Testis (tissue), 3 donors: Measurements from ENCODE around the gene GALNT14. TPM values are rescaled to one million over a fixed set of nuclear protein-coding genes. Genes with fewer than 3 reads are reported as not detected.

Experiments used
- DNase-seq: peaks from one replicate; pipeline ENCODE4 v3.0.0-alpha.2; 2019
- H3K27ac ChIP-seq, 2 donors: fragments of 200-600 bp; sonication (generic); one replicate each; pipeline ENCODE4 v1.5.1; 2019
- H3K27me3 ChIP-seq: fragments of 200-600 bp; sonication (generic); one replicate; pipeline ENCODE4 v1.5.1; 2019
- H3K36me3 ChIP-seq: fragments of 200-600 bp; sonication (generic); one replicate; pipeline ENCODE4 v1.5.1; 2017; ENCODE audit warnings: low read depth; ENCODE audit errors: missing control alignments
- H3K4me1 ChIP-seq: fragments of 200-600 bp; sonication (generic); one replicate; pipeline ENCODE4 v1.5.1; 2019
- H3K4me3 ChIP-seq, 2 donors: fragments of 200-600 bp; sonication (generic); one replicate each; pipeline ENCODE4 v1.5.1; 2017 to 2019
- H3K9me3 ChIP-seq: fragments of 200-600 bp; sonication (generic); one replicate; pipeline ENCODE4 v1.5.1; 2017
- POLR2A ChIP-seq: fragments of 450-650 bp; IDR thresholded peaks from one replicate; pipeline ENCODE4 v1.6.1; 2017; ENCODE audit warnings: antibody characterized with exemption, mild to moderate bottlenecking, moderate library complexity
- WGBS, 2 donors: methylation state at CpG; one replicate each; pipeline ENCODE4 v1.1.5; 2018; 5-methylcytosine and 5-hydroxymethylcytosine counted together
- intact Hi-C: fragments of 100-400 bp; cut with DNase I; formaldehyde crosslinking; loops from one replicate; pipeline ENCODE4 v1.15.1; 2023; ENCODE audit warnings: low total_unique reads
- polyA plus RNA-seq: library from polyadenylated mRNA; stranded (reverse); fragments of 350-450 nt; fragmentation: Illumina TruSeq; extraction: RNeasy Lipid Tissue Mini Kit (QIAGEN cat#74804); gene quantifications from one replicate; pipeline ENCODE4 v1.2.3, GENCODE V29; 2014; ENCODE audit warnings: low read depth, low replicate concordance; ENCODE audit not compliant: insufficient read depth
- total RNA-seq, 2 donors: library from RNA; depleted of rRNA; stranded (reverse); fragments of >200 nt; gene quantifications; one replicate each; pipeline ENCODE4 v1.2.3, GENCODE V29; 2016
- TF ChIP-seq, protein P1 (sequence below), 3 experiments: fragments of 450-650 bp in 2 of 3; fragments of 200-600 bp in 1 of 3; sonication (generic) in 1 of 3; IDR thresholded peaks; one replicate each; pipeline ENCODE4 v1.5.1; 2016 to 2019; ENCODE audit warnings: antibody characterized with exemption in 3 of 3, mild to moderate bottlenecking in 2 of 3, moderate library complexity in 1 of 3

GALNT14 gene
- total and polyA plus RNA-seq, 3 donors from 2014 or later = 6.9 to 31.5 (median 11.6) TPM

DNA sequence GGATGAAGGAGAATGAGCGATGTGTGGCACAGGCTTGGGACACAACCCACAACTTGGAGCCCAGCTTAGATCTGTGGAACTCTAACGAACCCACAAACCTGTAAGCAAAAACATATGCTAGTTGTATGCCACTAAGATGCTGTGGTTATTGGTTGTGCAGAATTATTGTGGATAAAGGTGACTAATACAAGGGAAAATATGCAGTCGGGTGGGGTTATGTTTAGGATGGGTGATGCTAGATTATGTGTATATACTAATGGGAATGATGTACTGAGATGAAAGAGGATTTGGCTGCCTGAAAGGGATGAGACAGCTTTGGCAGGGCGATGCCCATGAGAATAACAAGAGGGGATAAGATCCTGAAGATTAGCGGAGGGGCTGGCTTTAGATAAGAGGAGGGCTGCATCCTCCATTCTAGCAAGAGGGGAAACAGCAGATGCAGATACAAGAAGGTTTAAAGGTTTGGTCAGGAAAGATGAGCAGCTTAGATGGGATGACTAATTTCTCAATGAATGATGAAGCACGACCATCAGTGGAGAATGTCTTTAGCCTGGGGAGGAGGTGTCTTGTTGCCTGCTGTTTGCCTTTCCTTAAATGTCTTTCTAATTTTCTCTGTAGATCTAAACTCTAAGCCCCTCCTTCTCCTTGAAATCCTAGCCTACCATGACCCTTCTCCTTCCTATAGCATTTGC lies 49.6 kb downstream of the GALNT14 start:
- H3K36me3 ChIP-seq = no peaks in the 10 kb centered on the region
- H3K27ac ChIP-seq = no peak overlapping the region
- WGBS, 2 donors = 87 to 91% methylated on average over 6 of the region's 6 CpGs
- no peaks in the 10 kb centered on the region for H3K9me3 ChIP-seq
- TF ChIP-seq, protein P1, sequence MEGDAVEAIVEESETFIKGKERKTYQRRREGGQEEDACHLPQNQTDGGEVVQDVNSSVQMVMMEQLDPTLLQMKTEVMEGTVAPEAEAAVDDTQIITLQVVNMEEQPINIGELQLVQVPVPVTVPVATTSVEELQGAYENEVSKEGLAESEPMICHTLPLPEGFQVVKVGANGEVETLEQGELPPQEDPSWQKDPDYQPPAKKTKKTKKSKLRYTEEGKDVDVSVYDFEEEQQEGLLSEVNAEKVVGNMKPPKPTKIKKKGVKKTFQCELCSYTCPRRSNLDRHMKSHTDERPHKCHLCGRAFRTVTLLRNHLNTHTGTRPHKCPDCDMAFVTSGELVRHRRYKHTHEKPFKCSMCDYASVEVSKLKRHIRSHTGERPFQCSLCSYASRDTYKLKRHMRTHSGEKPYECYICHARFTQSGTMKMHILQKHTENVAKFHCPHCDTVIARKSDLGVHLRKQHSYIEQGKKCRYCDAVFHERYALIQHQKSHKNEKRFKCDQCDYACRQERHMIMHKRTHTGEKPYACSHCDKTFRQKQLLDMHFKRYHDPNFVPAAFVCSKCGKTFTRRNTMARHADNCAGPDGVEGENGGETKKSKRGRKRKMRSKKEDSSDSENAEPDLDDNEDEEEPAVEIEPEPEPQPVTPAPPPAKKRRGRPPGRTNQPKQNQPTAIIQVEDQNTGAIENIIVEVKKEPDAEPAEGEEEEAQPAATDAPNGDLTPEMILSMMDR (IDR thresholded peaks at IDR 0.05) = no peak
- TF ChIP-seq POLR2A = no peak
- no peak for DNase-seq
- no peaks in the 10 kb centered on the region for H3K4me1 ChIP-seq
- H3K4me3 ChIP-seq = no peak overlapping the region
- intact Hi-C loops = no loop called here
- H3K27me3 ChIP-seq = no peaks in the 10 kb centered on the region

DNA sequence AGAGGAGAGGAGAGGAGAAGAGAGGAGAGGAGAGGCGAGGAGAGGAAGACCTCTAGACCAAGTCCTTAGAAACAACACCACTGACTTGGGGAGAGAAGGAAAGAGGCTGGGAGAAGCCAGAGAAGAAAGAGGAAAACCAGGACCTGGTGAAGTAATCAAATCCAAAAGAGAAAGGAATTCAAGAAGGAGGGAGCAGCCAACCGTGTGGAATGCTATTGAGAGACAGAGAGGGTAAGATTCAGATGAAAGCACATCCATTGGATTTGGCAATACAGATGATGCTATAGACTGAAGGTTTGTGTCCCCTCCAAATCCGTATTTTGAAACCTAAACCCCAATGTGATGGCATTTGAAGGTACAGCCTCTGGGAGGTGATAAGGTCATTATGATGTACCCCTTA lies 50.7 kb downstream of the GALNT14 start:
- DNase-seq = no peak
- TF ChIP-seq POLR2A = no peak
- TF ChIP-seq, protein P1 (IDR thresholded peaks at IDR 0.05) = no peak
- Histone ChIP-seq H3K27ac (no peak overlapping the region), H3K4me3 (no peak overlapping the region), H3K36me3 (no peaks in the 10 kb centered on the region), H3K4me1 (no peaks in the 10 kb centered on the region), H3K27me3 (no peaks in the 10 kb centered on the region), H3K9me3 (no peaks in the 10 kb centered on the region)
- WGBS, 2 donors = 78 to 84% methylated on average over 3 of the region's 3 CpGs
- intact Hi-C loops = no loop called here

DNA sequence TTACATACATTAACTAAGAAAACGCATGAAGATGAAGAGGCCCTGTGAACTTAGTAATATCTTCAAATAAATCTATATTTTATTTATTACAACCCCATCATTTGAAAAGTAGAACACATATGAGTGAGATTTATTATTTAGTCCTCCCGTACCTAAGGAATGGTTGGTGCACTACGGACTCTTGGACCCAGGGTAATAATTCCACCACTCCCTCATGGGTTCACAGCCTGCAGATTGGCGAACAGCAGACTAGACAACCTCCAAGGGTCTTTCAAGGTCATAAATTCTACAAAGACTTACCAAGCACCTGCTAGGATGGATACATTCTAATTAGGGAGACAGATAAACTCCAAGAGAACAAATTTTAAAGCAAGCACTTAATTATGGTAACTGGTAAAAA lies 51.6 kb downstream of the GALNT14 start:
- no peaks in the 10 kb centered on the region for H3K27me3 ChIP-seq
- H3K36me3 ChIP-seq = no peaks in the 10 kb centered on the region
- H3K27ac ChIP-seq = no peak overlapping the region
- 47 to 53% methylated on average over 4 of the region's 4 CpGs for WGBS, 2 donors
- intact Hi-C loops = no loop called here
- DNase-seq = no peak
- TF ChIP-seq, protein P1 (IDR thresholded peaks at IDR 0.05) = no peak
- TF ChIP-seq POLR2A = no peak
- H3K9me3 ChIP-seq = no peaks in the 10 kb centered on the region
- H3K4me3 ChIP-seq = no peak overlapping the region
- H3K4me1 ChIP-seq = no peaks in the 10 kb centered on the region

DNA sequence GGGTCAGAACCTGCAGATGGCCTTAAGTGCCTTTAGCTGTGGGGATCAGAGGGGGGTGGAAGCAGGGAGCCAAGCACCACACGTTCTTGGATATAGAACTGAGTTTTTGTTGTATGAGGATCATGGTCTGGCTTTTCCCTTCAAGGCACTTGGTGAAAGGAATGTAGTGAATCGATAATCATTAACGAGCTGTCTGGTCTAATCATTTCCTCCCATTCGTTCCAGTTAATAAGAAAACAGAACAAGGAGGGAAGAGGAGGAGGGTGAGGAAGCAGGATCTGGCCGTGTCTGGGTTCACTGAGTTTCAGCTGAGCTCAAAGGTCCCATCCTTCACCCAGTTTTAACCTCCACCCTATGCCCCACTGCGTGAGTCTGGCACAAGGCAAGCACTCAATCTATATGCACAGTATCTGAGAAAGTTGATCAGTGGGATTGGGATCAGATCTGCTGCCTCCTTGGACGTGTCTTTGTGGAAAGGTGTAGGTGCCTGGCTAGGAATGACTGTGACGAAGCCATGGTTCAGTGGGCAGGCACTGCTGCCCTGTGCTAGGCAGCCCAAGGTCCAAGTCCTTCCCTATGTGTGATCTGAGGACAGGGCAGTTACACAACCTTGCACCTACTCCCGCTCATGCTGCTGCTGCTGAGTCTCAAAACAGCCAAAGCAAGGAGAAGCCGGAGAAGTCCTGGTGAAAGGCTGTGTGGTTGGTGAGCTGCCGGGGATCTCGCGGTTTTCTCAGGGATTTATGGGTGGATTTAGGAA lies 54.8 kb downstream of the GALNT14 start:
- intact Hi-C loops = no loop called here
- Histone ChIP-seq H3K27me3 (no peaks in the 10 kb centered on the region), H3K4me1 (no peaks in the 10 kb centered on the region), H3K4me3 (no peak overlapping the region), H3K36me3 (no peaks in the 10 kb centered on the region), H3K9me3 (no peaks in the 10 kb centered on the region), H3K27ac (no peak overlapping the region)
- TF ChIP-seq POLR2A = no peak
- TF ChIP-seq, protein P1 (IDR thresholded peaks at IDR 0.05) = no peak
- DNase-seq = no peak
- WGBS, 2 donors = 71 to 78% methylated on average over 12 to 13 of the region's 13 CpGs
